NK-92 (cell line): ENCODE measurements around the gene PCDHGB5.
"Not testable (repeated sequence)": the region's sequence is repeated elsewhere in the genome, so short reads cannot be mapped to it uniquely, and the experiment has no call there.

ENCODE experiments used
- DNase-seq: peaks from one replicate; lab custom pipeline; 2025; ENCODE audit not compliant: unreplicated experiment; lab: John Stamatoyannopoulos, UW

Gene PCDHGB5

GRCh38 chr5:141397756-141398551 lies at the start of gene PCDHGB5:
Gene PCDHGB5, plus strand, starts transcription at chr5:141397947. Its CDS starts 181 bp downstream, at chr5:141398128.
- DNase-seq = not testable (repeated sequence)

- no peak for DNase-seq
These were observed 47.7 kb upstream of the PCDHGB5 start, which contains the start of gene PCDHGB1 for GRCh38 chr5:141349917-141350619. Gene PCDHGB1, plus strand, starts transcription at chr5:141350099. Its CDS starts 162 bp downstream, at chr5:141350261.

GRCh38 chr5:141351591-141351990 lies 46.2 kb upstream of the PCDHGB5 start:
- no peak for DNase-seq

GRCh38 chr5:141354900-141355469 lies 42.8 kb upstream of the PCDHGB5 start, which contains the start of gene PCDHGA4:
Gene PCDHGA4, plus strand, starts transcription at chr5:141355021. Its CDS starts 87 bp downstream, at chr5:141355108.
- no peak for DNase-seq

- no peak for DNase-seq
These were observed 42.1 kb upstream of the PCDHGB5 start for GRCh38 chr5:141355641-141356040.

- DNase-seq = no peak
These were observed 41.6 kb upstream of the PCDHGB5 start for GRCh38 chr5:141356133-141356532.

GRCh38 chr5:141356950-141357349 lies 40.8 kb upstream of the PCDHGB5 start:
- no peak for DNase-seq

- no peak for DNase-seq
These were observed 37.8 kb upstream of the PCDHGB5 start, which contains the start of gene PCDHGB2 for GRCh38 chr5:141359790-141360426. Gene PCDHGB2, plus strand, starts transcription at chr5:141359994. Its CDS starts 142 bp downstream, at chr5:141360136.

- no peak for DNase-seq
These were observed 37.1 kb upstream of the PCDHGB5 start for GRCh38 chr5:141360685-141361084.

- DNase-seq = no peak
These were observed 35.0 kb upstream of the PCDHGB5 start for GRCh38 chr5:141362719-141363118.

GRCh38 chr5:141363952-141364660 lies 33.6 kb upstream of the PCDHGB5 start, which contains the start of gene PCDHGA5:
Gene PCDHGA5, plus strand, starts transcription at chr5:141364162. Its CDS starts 169 bp downstream, at chr5:141364331.
- DNase-seq = no peak

- no peak for DNase-seq
These were observed 31.5 kb upstream of the PCDHGB5 start for GRCh38 chr5:141366016-141366896.

- DNase-seq = no peak
These were observed 27.5 kb upstream of the PCDHGB5 start, which contains the start of gene PCDHGB3 for GRCh38 chr5:141369994-141370848. Gene PCDHGB3, plus strand, starts transcription at chr5:141370242. Its CDS starts 153 bp downstream, at chr5:141370395.

GRCh38 chr5:141371572-141372475 lies 25.9 kb upstream of the PCDHGB5 start:
- no peak for DNase-seq

GRCh38 chr5:141373673-141374317 lies 24.0 kb upstream of the PCDHGB5 start, which contains the start of gene PCDHGA6:
Gene PCDHGA6, plus strand, starts transcription at chr5:141373891. Its CDS starts 193 bp downstream, at chr5:141374084.
- DNase-seq = no peak

- DNase-seq = no peak
These were observed 23.1 kb upstream of the PCDHGB5 start for GRCh38 chr5:141374627-141375026.
